ENCODE results near the gene U2AF1L4.

The U2AF1L4 gene

DNA sequence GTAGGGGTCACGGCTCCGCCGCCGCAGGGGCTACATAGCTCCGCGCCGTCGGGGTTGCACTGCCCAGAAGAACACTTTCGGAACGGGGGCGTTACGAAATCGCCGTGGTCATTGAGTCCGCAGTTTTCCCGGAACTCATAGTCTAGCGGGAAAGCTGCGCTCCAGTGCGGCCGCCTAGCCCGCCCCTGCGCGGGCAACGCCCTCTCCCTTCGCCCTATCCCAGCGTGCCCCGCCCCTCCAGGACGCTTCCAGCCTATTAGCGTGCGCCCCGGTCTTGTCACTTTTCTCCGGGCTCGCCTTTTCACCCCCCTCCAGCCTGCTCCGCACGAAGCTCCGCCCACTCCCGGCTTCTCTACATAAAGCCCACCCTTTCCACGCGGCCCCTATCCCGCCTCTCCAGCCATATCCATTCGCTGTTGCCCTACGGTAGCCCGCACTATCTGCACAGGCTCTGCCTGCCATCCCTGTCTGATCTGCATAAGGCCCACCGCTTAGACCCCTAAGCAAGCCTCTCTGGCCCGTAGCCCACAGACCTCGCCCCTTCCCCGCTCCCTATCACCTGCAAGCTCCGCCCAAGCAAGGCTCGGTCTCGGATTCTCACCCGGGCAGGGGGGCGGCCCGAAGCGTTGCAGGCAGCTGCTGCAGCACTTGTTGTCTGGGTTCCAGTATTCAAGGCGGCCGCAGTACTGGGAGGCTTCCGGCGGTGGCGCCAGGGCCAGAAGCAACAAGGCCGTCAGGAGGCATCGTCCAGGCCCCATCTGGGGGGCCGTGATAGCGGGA lies 4.6 kb downstream of the U2AF1L4 start (continued):
- TF ChIP-seq, protein P1, sequence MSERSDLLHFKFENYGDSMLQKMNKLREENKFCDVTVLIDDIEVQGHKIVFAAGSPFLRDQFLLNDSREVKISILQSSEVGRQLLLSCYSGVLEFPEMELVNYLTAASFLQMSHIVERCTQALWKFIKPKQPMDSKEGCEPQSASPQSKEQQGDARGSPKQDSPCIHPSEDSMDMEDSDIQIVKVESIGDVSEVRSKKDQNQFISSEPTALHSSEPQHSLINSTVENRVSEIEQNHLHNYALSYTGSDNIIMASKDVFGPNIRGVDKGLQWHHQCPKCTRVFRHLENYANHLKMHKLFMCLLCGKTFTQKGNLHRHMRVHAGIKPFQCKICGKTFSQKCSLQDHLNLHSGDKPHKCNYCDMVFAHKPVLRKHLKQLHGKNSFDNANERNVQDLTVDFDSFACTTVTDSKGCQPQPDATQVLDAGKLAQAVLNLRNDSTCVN (tag by site-specific recombination; optimal IDR thresholded peaks at IDR 0.05) = peak; percentile 66
- TF ChIP-seq, protein P2, sequence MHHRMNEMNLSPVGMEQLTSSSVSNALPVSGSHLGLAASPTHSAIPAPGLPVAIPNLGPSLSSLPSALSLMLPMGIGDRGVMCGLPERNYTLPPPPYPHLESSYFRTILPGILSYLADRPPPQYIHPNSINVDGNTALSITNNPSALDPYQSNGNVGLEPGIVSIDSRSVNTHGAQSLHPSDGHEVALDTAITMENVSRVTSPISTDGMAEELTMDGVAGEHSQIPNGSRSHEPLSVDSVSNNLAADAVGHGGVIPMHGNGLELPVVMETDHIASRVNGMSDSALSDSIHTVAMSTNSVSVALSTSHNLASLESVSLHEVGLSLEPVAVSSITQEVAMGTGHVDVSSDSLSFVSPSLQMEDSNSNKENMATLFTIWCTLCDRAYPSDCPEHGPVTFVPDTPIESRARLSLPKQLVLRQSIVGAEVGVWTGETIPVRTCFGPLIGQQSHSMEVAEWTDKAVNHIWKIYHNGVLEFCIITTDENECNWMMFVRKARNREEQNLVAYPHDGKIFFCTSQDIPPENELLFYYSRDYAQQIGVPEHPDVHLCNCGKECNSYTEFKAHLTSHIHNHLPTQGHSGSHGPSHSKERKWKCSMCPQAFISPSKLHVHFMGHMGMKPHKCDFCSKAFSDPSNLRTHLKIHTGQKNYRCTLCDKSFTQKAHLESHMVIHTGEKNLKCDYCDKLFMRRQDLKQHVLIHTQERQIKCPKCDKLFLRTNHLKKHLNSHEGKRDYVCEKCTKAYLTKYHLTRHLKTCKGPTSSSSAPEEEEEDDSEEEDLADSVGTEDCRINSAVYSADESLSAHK (tag by site-specific recombination; IDR thresholded peaks at IDR 0.05) = peak; percentile 45; the same call in 1 of the 2 replicates
- peak; percentile 85 for TF ChIP-seq ZNF843 (tag by site-specific recombination; IDR thresholded peaks at IDR 0.05)
- TF ChIP-seq, protein P3, sequence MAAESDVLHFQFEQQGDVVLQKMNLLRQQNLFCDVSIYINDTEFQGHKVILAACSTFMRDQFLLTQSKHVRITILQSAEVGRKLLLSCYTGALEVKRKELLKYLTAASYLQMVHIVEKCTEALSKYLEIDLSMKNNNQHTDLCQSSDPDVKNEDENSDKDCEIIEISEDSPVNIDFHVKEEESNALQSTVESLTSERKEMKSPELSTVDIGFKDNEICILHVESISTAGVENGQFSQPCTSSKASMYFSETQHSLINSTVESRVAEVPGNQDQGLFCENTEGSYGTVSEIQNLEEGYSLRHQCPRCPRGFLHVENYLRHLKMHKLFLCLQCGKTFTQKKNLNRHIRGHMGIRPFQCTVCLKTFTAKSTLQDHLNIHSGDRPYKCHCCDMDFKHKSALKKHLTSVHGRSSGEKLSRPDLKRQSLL (tag by site-specific recombination; IDR thresholded peaks at IDR 0.05) = 0 out of 2 replicates have a peak, but pooled peaks have one; percentile 14
- TF ChIP-seq SALL2 (tag by site-specific recombination; IDR thresholded peaks at IDR 0.05; ENCODE audit: borderline replicate concordance) = no peak
- TF ChIP-seq ZNF426 (tag by site-specific recombination; IDR thresholded peaks at IDR 0.05) = no peak
- peak; percentile 98 for TF ChIP-seq ZXDB (tag by site-specific recombination; IDR thresholded peaks at IDR 0.05)
- TF ChIP-seq, protein P4, sequence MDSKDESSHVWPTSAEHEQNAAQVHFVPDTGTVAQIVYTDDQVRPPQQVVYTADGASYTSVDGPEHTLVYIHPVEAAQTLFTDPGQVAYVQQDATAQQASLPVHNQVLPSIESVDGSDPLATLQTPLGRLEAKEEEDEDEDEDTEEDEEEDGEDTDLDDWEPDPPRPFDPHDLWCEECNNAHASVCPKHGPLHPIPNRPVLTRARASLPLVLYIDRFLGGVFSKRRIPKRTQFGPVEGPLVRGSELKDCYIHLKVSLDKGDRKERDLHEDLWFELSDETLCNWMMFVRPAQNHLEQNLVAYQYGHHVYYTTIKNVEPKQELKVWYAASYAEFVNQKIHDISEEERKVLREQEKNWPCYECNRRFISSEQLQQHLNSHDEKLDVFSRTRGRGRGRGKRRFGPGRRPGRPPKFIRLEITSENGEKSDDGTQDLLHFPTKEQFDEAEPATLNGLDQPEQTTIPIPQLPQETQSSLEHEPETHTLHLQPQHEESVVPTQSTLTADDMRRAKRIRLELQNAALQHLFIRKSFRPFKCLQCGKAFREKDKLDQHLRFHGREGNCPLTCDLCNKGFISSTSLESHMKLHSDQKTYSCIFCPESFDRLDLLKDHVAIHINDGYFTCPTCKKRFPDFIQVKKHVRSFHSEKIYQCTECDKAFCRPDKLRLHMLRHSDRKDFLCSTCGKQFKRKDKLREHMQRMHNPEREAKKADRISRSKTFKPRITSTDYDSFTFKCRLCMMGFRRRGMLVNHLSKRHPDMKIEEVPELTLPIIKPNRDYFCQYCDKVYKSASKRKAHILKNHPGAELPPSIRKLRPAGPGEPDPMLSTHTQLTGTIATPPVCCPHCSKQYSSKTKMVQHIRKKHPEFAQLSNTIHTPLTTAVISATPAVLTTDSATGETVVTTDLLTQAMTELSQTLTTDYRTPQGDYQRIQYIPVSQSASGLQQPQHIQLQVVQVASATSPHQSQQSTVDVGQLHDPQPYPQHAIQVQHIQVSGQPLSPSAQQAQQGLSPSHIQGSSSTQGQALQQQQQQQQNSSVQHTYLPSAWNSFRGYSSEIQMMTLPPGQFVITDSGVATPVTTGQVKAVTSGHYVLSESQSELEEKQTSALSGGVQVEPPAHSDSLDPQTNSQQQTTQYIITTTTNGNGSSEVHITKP (tag by site-specific recombination; IDR thresholded peaks at IDR 0.05) = peak; percentile 95
- TF ChIP-seq, protein P5, sequence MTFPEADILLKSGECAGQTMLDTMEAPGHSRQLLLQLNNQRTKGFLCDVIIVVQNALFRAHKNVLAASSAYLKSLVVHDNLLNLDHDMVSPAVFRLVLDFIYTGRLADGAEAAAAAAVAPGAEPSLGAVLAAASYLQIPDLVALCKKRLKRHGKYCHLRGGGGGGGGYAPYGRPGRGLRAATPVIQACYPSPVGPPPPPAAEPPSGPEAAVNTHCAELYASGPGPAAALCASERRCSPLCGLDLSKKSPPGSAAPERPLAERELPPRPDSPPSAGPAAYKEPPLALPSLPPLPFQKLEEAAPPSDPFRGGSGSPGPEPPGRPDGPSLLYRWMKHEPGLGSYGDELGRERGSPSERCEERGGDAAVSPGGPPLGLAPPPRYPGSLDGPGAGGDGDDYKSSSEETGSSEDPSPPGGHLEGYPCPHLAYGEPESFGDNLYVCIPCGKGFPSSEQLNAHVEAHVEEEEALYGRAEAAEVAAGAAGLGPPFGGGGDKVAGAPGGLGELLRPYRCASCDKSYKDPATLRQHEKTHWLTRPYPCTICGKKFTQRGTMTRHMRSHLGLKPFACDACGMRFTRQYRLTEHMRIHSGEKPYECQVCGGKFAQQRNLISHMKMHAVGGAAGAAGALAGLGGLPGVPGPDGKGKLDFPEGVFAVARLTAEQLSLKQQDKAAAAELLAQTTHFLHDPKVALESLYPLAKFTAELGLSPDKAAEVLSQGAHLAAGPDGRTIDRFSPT (tag by site-specific recombination; IDR thresholded peaks at IDR 0.05) = peak; percentile 59; the same call in 1 of the 2 replicates
- peak; percentile 84 for TF ChIP-seq ZNF394 (tag by site-specific recombination; IDR thresholded peaks at IDR 0.05; ENCODE audit: borderline replicate concordance)
- TF ChIP-seq, protein P6, sequence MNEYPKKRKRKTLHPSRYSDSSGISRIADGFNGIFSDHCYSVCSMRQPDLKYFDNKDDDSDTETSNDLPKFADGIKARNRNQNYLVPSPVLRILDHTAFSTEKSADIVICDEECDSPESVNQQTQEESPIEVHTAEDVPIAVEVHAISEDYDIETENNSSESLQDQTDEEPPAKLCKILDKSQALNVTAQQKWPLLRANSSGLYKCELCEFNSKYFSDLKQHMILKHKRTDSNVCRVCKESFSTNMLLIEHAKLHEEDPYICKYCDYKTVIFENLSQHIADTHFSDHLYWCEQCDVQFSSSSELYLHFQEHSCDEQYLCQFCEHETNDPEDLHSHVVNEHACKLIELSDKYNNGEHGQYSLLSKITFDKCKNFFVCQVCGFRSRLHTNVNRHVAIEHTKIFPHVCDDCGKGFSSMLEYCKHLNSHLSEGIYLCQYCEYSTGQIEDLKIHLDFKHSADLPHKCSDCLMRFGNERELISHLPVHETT (tag by site-specific recombination; IDR thresholded peaks at IDR 0.05) = peak; percentile 82
- peak; percentile 99 for TF ChIP-seq ZBTB48 (tag by site-specific recombination; IDR thresholded peaks at IDR 0.05)
- TF ChIP-seq ZNF677 (tag by site-specific recombination; IDR thresholded peaks at IDR 0.05) = no peak
- no peak; the same call in 1 of the 2 replicates for TF ChIP-seq BCL11A (tag by site-specific recombination; IDR thresholded peaks at IDR 0.05; ENCODE audit: low read depth)
- TF ChIP-seq RBAK (tag by site-specific recombination; IDR thresholded peaks at IDR 0.05) = no peak
- peak; percentile 97 for TF ChIP-seq ZBTB20 (tag by site-specific recombination; IDR thresholded peaks at IDR 0.05)
- no peak for TF ChIP-seq ZNF416 (tag by site-specific recombination; IDR thresholded peaks at IDR 0.05)
- TF ChIP-seq ZNF623 (tag by site-specific recombination; IDR thresholded peaks at IDR 0.05) = no peak; the same call in 1 of the 2 replicates
- TF ChIP-seq OSR2 (tag by site-specific recombination; IDR thresholded peaks at IDR 0.05) = peak; percentile 78
- peak; percentile 64; the same call in 1 of the 2 replicates for TF ChIP-seq TRIM28 (IDR thresholded peaks at IDR 0.05; ENCODE audit: borderline replicate concordance, low read length)
- no peak for TF ChIP-seq ZNF37A (tag by site-specific recombination; IDR thresholded peaks at IDR 0.05)
- TF ChIP-seq ZNF600 (tag by site-specific recombination; IDR thresholded peaks at IDR 0.05) = peak; percentile 100
- peak; percentile 88; the same call in 1 of the 2 replicates for TF ChIP-seq ZNF391 (tag by site-specific recombination; IDR thresholded peaks at IDR 0.05; ENCODE audit: borderline replicate concordance, low read depth)
- TF ChIP-seq ZNF248 (tag by site-specific recombination; IDR thresholded peaks at IDR 0.05) = no peak
- TF ChIP-seq, protein P7, sequence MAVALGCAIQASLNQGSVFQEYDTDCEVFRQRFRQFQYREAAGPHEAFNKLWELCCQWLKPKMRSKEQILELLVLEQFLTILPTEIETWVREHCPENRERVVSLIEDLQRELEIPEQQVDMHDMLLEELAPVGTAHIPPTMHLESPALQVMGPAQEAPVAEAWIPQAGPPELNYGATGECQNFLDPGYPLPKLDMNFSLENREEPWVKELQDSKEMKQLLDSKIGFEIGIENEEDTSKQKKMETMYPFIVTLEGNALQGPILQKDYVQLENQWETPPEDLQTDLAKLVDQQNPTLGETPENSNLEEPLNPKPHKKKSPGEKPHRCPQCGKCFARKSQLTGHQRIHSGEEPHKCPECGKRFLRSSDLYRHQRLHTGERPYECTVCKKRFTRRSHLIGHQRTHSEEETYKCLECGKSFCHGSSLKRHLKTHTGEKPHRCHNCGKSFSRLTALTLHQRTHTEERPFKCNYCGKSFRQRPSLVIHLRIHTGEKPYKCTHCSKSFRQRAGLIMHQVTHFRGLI (tag by site-specific recombination; IDR thresholded peaks at IDR 0.05) = peak; percentile 57; the same call in 1 of the 2 replicates

Data from HEK293 (cell line).